ENCODE data around the gene EGFL8. TPM values are rescaled to one million over a fixed set of nuclear protein-coding genes. Genes with fewer than 3 reads are reported as not detected.
"Not testable (repeated sequence)": the region's sequence is repeated elsewhere in the genome, so short reads cannot be mapped to it uniquely, and the experiment has no call there.

EGFL8 gene
- total and polyA plus RNA-seq, 12 donors = 1.3 to 103 (median 9.0) TPM

GRCh38 chr6:32183483-32184083 lies 19.2 kb downstream of the EGFL8 start:
- DNase-seq = peak in 1 of 7 donors; percentile 16
- 59 to 73% (median 69%) methylated on average over 13 to 15 of the region's 15 CpGs for WGBS, 4 donors
- TF ChIP-seq CTCF (IDR thresholded peaks at IDR 0.05) (no peak), POLR2A (IDR thresholded peaks at IDR 0.05) (no peak)
- Histone ChIP-seq H3K36me3 (replicated peaks in 1 of 2) (peaks cover 0 to 60% of the 10 kb centered on the region in 2 donors), H3K4me1 (replicated peaks in 1 of 2) (peaks cover 16 to 39% of the 10 kb centered on the region in 2 donors), H3K9me3 (replicated peaks in 1 of 3) (no peaks in the 10 kb centered on the region), H3K27me3 (no peaks in the 10 kb centered on the region), H3K27ac (peak overlapping the region in 2 of 5 donors; percentile 49 to 80), H3K4me3 (no peak overlapping the region)
- intact Hi-C loops (cut with DNase I) = no loop called here

- Histone ChIP-seq H3K9me3 (replicated peaks in 1 of 3) (no peaks in the 10 kb centered on the region), H3K36me3 (replicated peaks in 1 of 2) (peaks cover 0 to 60% of the 10 kb centered on the region in 2 donors), H3K27me3 (no peaks in the 10 kb centered on the region), H3K4me1 (replicated peaks in 1 of 2) (peaks cover 16 to 40% of the 10 kb centered on the region in 2 donors), H3K4me3 (no peak within 1 kb of the TSS), H3K27ac (peak within 1 kb of the TSS in 2 of 5 donors; percentile 54 to 80)
- intact Hi-C loops (cut with DNase I) = no loop called here
- TF ChIP-seq POLR2A (IDR thresholded peaks at IDR 0.05) = no peak
- no peak for TF ChIP-seq CTCF (IDR thresholded peaks at IDR 0.05)
- 71 to 81% (median 78%) methylated on average over 5 to 6 of the region's 6 CpGs for WGBS, 4 donors
- DNase-seq = peak in 1 of 7 donors; percentile 15
Observed at GRCh38 chr6:32184084-32184640, 19.8 kb downstream of the EGFL8 start, which contains the start of gene AGER. AGER (minus strand) TSS chr6:32184253; CDS start chr6:32184222, 31 bp downstream.

GRCh38 chr6:32185681-32186131 lies 21.3 kb downstream of the EGFL8 start:
- intact Hi-C loops (cut with DNase I); H3K27me3 ChIP-seq; H3K4me3 ChIP-seq; H3K9me3 ChIP-seq (replicated peaks in 1 of 3): not testable (repeated sequence)
- WGBS, 4 donors = 16 to 27% (median 20%) methylated on average over 11 of the region's 11 CpGs
- peaks cover 15 to 33% of the 10 kb centered on the region in 2 donors for H3K4me1 ChIP-seq (replicated peaks in 1 of 2)
- TF ChIP-seq POLR2A (IDR thresholded peaks at IDR 0.05) = peak in 1 of 2 donors; percentile 32
- DNase-seq = peak; percentile 86 to 97 (median 93)
- peak overlapping the region; percentile 60 to 81 (median 76) for H3K27ac ChIP-seq
- peaks cover 0 to 50% of the 10 kb centered on the region in 2 donors for H3K36me3 ChIP-seq (replicated peaks in 1 of 2)

GRCh38 chr6:32186151-32186840 lies 21.9 kb downstream of the EGFL8 start:
- intact Hi-C loops (cut with DNase I); H3K4me3 ChIP-seq; H3K27me3 ChIP-seq; DNase-seq; H3K9me3 ChIP-seq (replicated peaks in 1 of 3): not testable (repeated sequence)
- H3K4me1 ChIP-seq (replicated peaks in 1 of 2) = peaks cover 16 to 39% of the 10 kb centered on the region in 2 donors
- H3K36me3 ChIP-seq (replicated peaks in 1 of 2) = peaks cover 0 to 45% of the 10 kb centered on the region in 2 donors
- whole genome bisulfite sequencing, 4 donors = 63 to 68% (median 64%) methylated on average over 10 of the region's 10 CpGs
- H3K27ac ChIP-seq = peak overlapping the region; percentile 60 to 81 (median 76)
